ENCODE measurements around the gene UNC80. TPM values are rescaled to one million over a fixed set of nuclear protein-coding genes. Genes with fewer than 3 reads are reported as not detected.

UNC80 gene
- total RNA-seq, 1 experiment from 2014 or later, result 1.8 TPM

GRCh38 chr2:210034087-210034683 is 262.6 kb downstream of the UNC80 start:
- Histone ChIP-seq H3K4me1 (ENCODE audit: insufficient read depth, low read length, poor library complexity, severe bottlenecking) (no peaks in the 10 kb centered on the region), H3K27ac (ENCODE audit: low read depth, low read length, poor library complexity, severe bottlenecking) (no peak overlapping the region), H3K4me3 (ENCODE audit: low read depth, low read length, poor library complexity, severe bottlenecking) (no peak overlapping the region), H3K36me3 (ENCODE audit: insufficient read depth, low read length, poor library complexity, severe bottlenecking) (no peaks in the 10 kb centered on the region), H3K27me3 (replicated peaks; ENCODE audit: insufficient read depth, low read depth, low read length, poor library complexity) (no peaks in the 10 kb centered on the region), H3K9me3 (ENCODE audit: low read depth, low read length, poor library complexity, severe bottlenecking) (no peaks in the 10 kb centered on the region)
- no TSS peak for BruUV-seq (replicated peaks)
- ChIA-PET CTCF (no interaction called here), POLR2A (ENCODE audit: low non-redundant PET) (no interaction called here)
- no peak for TF ChIP-seq EZH2 (IDR thresholded peaks at IDR 0.05; ENCODE audit: borderline replicate concordance, low read depth, low read length, poor library complexity, severe bottlenecking)
- no peak for TF ChIP-seq CTCF (conservative IDR thresholded peaks at IDR 0.05; ENCODE audit: low read depth, low read length)
- no peak for DNase-seq (ENCODE audit: low spot score)
- intact Hi-C loops (cut with micrococcal nuclease; ENCODE audit: unreplicated experiment), result no loop called here

- DNase-seq (ENCODE audit: low spot score), result no peak
- POLR2A ChIA-PET (ENCODE audit: low non-redundant PET), result no interaction called here
- CTCF ChIA-PET, result interaction anchor here (0.5 kb wide), 1 partner anchor 19 kb away, joined by 4 read pairs; no protein-coding TSS in a partner anchor
- no TSS peak for BruUV-seq (replicated peaks)
- TF ChIP-seq EZH2 (IDR thresholded peaks at IDR 0.05; ENCODE audit: borderline replicate concordance, low read depth, low read length, poor library complexity, severe bottlenecking) (no peak), CTCF (conservative IDR thresholded peaks at IDR 0.05; ENCODE audit: low read depth, low read length) (no peak)
- no peaks in the 10 kb centered on the region for H3K36me3 ChIP-seq (ENCODE audit: insufficient read depth, low read length, poor library complexity, severe bottlenecking)
- no peak overlapping the region for H3K27ac ChIP-seq (ENCODE audit: low read depth, low read length, poor library complexity, severe bottlenecking)
- no peaks in the 10 kb centered on the region for H3K4me1 ChIP-seq (ENCODE audit: insufficient read depth, low read length, poor library complexity, severe bottlenecking)
- H3K27me3 ChIP-seq (replicated peaks; ENCODE audit: insufficient read depth, low read depth, low read length, poor library complexity), result no peaks in the 10 kb centered on the region
- intact Hi-C loops (cut with micrococcal nuclease; ENCODE audit: unreplicated experiment), result no loop called here
- no peak overlapping the region for H3K4me3 ChIP-seq (ENCODE audit: low read depth, low read length, poor library complexity, severe bottlenecking)
- H3K9me3 ChIP-seq (ENCODE audit: low read depth, low read length, poor library complexity, severe bottlenecking), result no peaks in the 10 kb centered on the region
These were observed 264.0 kb downstream of the UNC80 start for GRCh38 chr2:210035679-210036078.

- ChIA-PET CTCF (no interaction called here), POLR2A (ENCODE audit: low non-redundant PET) (no interaction called here)
- intact Hi-C loops (cut with micrococcal nuclease; ENCODE audit: unreplicated experiment), result no loop called here
- Histone ChIP-seq H3K4me3 (ENCODE audit: low read depth, low read length, poor library complexity, severe bottlenecking) (no peak overlapping the region), H3K4me1 (ENCODE audit: insufficient read depth, low read length, poor library complexity, severe bottlenecking) (no peaks in the 10 kb centered on the region), H3K36me3 (ENCODE audit: insufficient read depth, low read length, poor library complexity, severe bottlenecking) (no peaks in the 10 kb centered on the region), H3K9me3 (ENCODE audit: low read depth, low read length, poor library complexity, severe bottlenecking) (no peaks in the 10 kb centered on the region), H3K27me3 (replicated peaks; ENCODE audit: insufficient read depth, low read depth, low read length, poor library complexity) (no peaks in the 10 kb centered on the region), H3K27ac (ENCODE audit: low read depth, low read length, poor library complexity, severe bottlenecking) (no peak overlapping the region)
- no peak for TF ChIP-seq CTCF (conservative IDR thresholded peaks at IDR 0.05; ENCODE audit: low read depth, low read length)
- TF ChIP-seq EZH2 (IDR thresholded peaks at IDR 0.05; ENCODE audit: borderline replicate concordance, low read depth, low read length, poor library complexity, severe bottlenecking), result no peak
- BruUV-seq (replicated peaks), result no TSS peak
- DNase-seq (ENCODE audit: low spot score), result no peak
These were observed 266.4 kb downstream of the UNC80 start for GRCh38 chr2:210038078-210038477.
